GM18498 (cell line): ENCODE measurements around the gene UNKL.

Experiments
- ATAC-seq: cut with Tn5 transposase; IDR thresholded peaks from one replicate; pipeline ENCODE4 v1.9.1; 2021; ENCODE audit warnings: mild to moderate bottlenecking, moderate library complexity; ENCODE audit not compliant: unreplicated experiment

UNKL gene

GRCh38 chr16:1414532-1415260 lies at the start of gene UNKL:
TSS of gene UNKL (minus strand) at chr16:1414704. CDS start at chr16:1414691, 13 bp downstream.
- ATAC-seq = peak; percentile 63

- no peak for ATAC-seq
These were observed 46.6 kb upstream of the UNKL start for GRCh38 chr16:1461146-1461545.

GRCh38 chr16:1460602-1461138 lies 46.2 kb upstream of the UNKL start:
- no peak for ATAC-seq

- no peak for ATAC-seq
These were observed 45.5 kb upstream of the UNKL start for GRCh38 chr16:1459967-1460366.

- no peak for ATAC-seq
These were observed 44.5 kb upstream of the UNKL start for GRCh38 chr16:1458977-1459341.

GRCh38 chr16:1458336-1458976 lies 44.0 kb upstream of the UNKL start:
- ATAC-seq = no peak

GRCh38 chr16:1457489-1458245 lies 43.2 kb upstream of the UNKL start:
- ATAC-seq = no peak

- ATAC-seq = no peak
These were observed 42.4 kb upstream of the UNKL start for GRCh38 chr16:1456951-1457350.

- ATAC-seq = no peak
These were observed 41.0 kb upstream of the UNKL start for GRCh38 chr16:1455190-1456171.

- no peak for ATAC-seq
These were observed 40.1 kb upstream of the UNKL start for GRCh38 chr16:1454561-1454960.

- no peak for ATAC-seq
These were observed 38.8 kb upstream of the UNKL start for GRCh38 chr16:1453316-1453715.

- no peak for ATAC-seq
These were observed 38.0 kb upstream of the UNKL start for GRCh38 chr16:1452530-1452929.

GRCh38 chr16:1451702-1452392 lies 37.3 kb upstream of the UNKL start:
- ATAC-seq = no peak

GRCh38 chr16:1450841-1451240 lies 36.3 kb upstream of the UNKL start:
- ATAC-seq = no peak

GRCh38 chr16:1450218-1450617 lies 35.7 kb upstream of the UNKL start:
- no peak for ATAC-seq

- ATAC-seq = no peak
These were observed 34.8 kb upstream of the UNKL start for GRCh38 chr16:1449201-1449788.

- no peak for ATAC-seq
These were observed 34.1 kb upstream of the UNKL start for GRCh38 chr16:1448536-1449116.

- no peak for ATAC-seq
These were observed 33.5 kb upstream of the UNKL start for GRCh38 chr16:1447965-1448364.
